WTC11 (cell line): ENCODE data around the gene ADAM12. TPM values are rescaled to one million over a fixed set of nuclear protein-coding genes. Genes with fewer than 3 reads are reported as not detected.

ENCODE experiments used
- ATAC-seq: fragments of 200-7000 bp; cut with Tn5 transposase; 2 replicates; pipeline ENCODE4 v1.10.0; 2021; ENCODE audit warnings: mild to moderate bottlenecking, moderate library complexity
- CTCF ChIA-PET: fragments of 300-600 bp; sonication (Branson Sonifier 250); formaldehyde crosslinking; loops from one replicate; lab custom pipeline; 2021; ENCODE audit warnings: antibody characterized with exemption; lab: Charles Lee
- POLR2A ChIA-PET: fragments of 350-600 bp; sonication (Branson Sonifier 250); formaldehyde crosslinking; loops from one replicate; lab custom pipeline; 2021; ENCODE audit warnings: antibody characterized with exemption; lab: Charles Lee
- DNase-seq: peaks from one replicate; pipeline ENCODE4 v3.0.0; 2021; ENCODE audit warnings: low spot score
- H3K27ac Mint-ChIP-seq: 2 replicates; pipeline ENCODE4 v1.8.0; 2021; ENCODE audit warnings: mixed read lengths
- H3K27me3 Mint-ChIP-seq: 2 replicates; pipeline ENCODE4 v1.8.0; 2021; ENCODE audit warnings: low read depth, mild to moderate bottlenecking, moderate library complexity, mixed read lengths
- H3K36me3 Mint-ChIP-seq: 2 replicates; pipeline ENCODE4 v1.8.0; 2021; ENCODE audit warnings: mixed read lengths
- H3K4me1 Mint-ChIP-seq: 2 replicates; pipeline ENCODE4 v1.8.0; 2022; ENCODE audit warnings: mixed read lengths
- H3K4me3 Mint-ChIP-seq: 2 replicates; pipeline ENCODE4 v1.8.0; 2021; ENCODE audit warnings: mild to moderate bottlenecking, moderate library complexity, mixed read lengths
- H3K9me3 Mint-ChIP-seq: 2 replicates; pipeline ENCODE4 v1.8.0; 2021; ENCODE audit warnings: mixed read lengths
- CREB1 ChIP-seq: sonication (generic); formaldehyde crosslinking; IDR thresholded peaks from 2 replicates; pipeline ENCODE4 v1.8.0; 2023; ENCODE audit warnings: mild to moderate bottlenecking, missing genetic modification reagents
- FOXP1 ChIP-seq: sonication (generic); formaldehyde crosslinking; IDR thresholded peaks from 2 replicates; pipeline ENCODE4 v1.8.0; 2022; ENCODE audit warnings: missing genetic modification reagents, mild to moderate bottlenecking, moderate library complexity, borderline replicate concordance
- GRHL2 ChIP-seq: fragments of 250-450 bp; sonication (Bioruptor Pico); IDR thresholded peaks from 2 replicates; pipeline ENCODE4 v1.8.0; 2022; ENCODE audit warnings: mild to moderate bottlenecking, moderate library complexity; ENCODE audit not compliant: insufficient replicate concordance, severe bottlenecking
- IRF2 ChIP-seq: sonication (generic); formaldehyde crosslinking; IDR thresholded peaks from 2 replicates; pipeline ENCODE4 v1.8.0; 2022; ENCODE audit warnings: low read depth, missing genetic modification reagents, borderline replicate concordance
- JUN ChIP-seq: sonication (generic); formaldehyde crosslinking; IDR thresholded peaks from 2 replicates; pipeline ENCODE4 v1.8.0; 2023; ENCODE audit warnings: mild to moderate bottlenecking, missing genetic modification reagents
- NR2C2 ChIP-seq: sonication (generic); formaldehyde crosslinking; IDR thresholded peaks from 2 replicates; pipeline ENCODE4 v1.8.0; 2022; ENCODE audit warnings: mild to moderate bottlenecking, missing genetic modification reagents
- ZBTB21 ChIP-seq: sonication (generic); formaldehyde crosslinking; IDR thresholded peaks from 2 replicates; pipeline ENCODE4 v1.8.1; 2023; ENCODE audit warnings: mild to moderate bottlenecking, missing genetic modification reagents, borderline replicate concordance
- ZNF219 ChIP-seq: sonication (generic); formaldehyde crosslinking; IDR thresholded peaks from 2 replicates; pipeline ENCODE4 v1.8.0; 2023; ENCODE audit warnings: missing genetic modification reagents, mild to moderate bottlenecking, borderline replicate concordance
- ZNF396 ChIP-seq: fragments of 250-450 bp; sonication (Bioruptor Pico); IDR thresholded peaks from 2 replicates; pipeline ENCODE4 v1.8.0; 2021; ENCODE audit warnings: mild to moderate bottlenecking, moderate library complexity, borderline replicate concordance
- ZNF423 ChIP-seq: fragments of 250-450 bp; sonication (Bioruptor Pico); IDR thresholded peaks from 2 replicates; pipeline ENCODE4 v2.1.2; 2022; ENCODE audit warnings: mild to moderate bottlenecking, moderate library complexity
- total RNA-seq: library from RNA; stranded (reverse); gene quantifications from 3 replicates; pipeline ENCODE4 v1.2.3, GENCODE V29; 2021
- TF ChIP-seq, protein P1 (sequence below): fragments of 250-450 bp; sonication (Bioruptor Pico); IDR thresholded peaks from 2 replicates; pipeline ENCODE4 v1.9.0; 2021; ENCODE audit warnings: mild to moderate bottlenecking, borderline replicate concordance
- TF ChIP-seq, protein P2 (sequence below): sonication (generic); formaldehyde crosslinking; IDR thresholded peaks from 2 replicates; pipeline ENCODE4 v1.8.1; 2023; ENCODE audit warnings: mild to moderate bottlenecking, missing genetic modification reagents, borderline replicate concordance
- TF ChIP-seq, protein P3 (sequence below): sonication (generic); formaldehyde crosslinking; IDR thresholded peaks from 2 replicates; pipeline ENCODE4 v1.8.0; 2023; ENCODE audit warnings: mild to moderate bottlenecking, missing genetic modification reagents
- TF ChIP-seq, protein P4 (sequence below): fragments of 250-450 bp; sonication (Bioruptor Pico); IDR thresholded peaks from 2 replicates; pipeline ENCODE4 v1.9.0; 2021; ENCODE audit warnings: mild to moderate bottlenecking
- TF ChIP-seq, protein P5 (sequence below): sonication (generic); formaldehyde crosslinking; IDR thresholded peaks from 2 replicates; pipeline ENCODE4 v1.8.0; 2022; ENCODE audit warnings: mild to moderate bottlenecking, missing genetic modification reagents

ADAM12 gene
- total RNA-seq, 1 experiment from 2014 or later = 0.22 TPM

DNA sequence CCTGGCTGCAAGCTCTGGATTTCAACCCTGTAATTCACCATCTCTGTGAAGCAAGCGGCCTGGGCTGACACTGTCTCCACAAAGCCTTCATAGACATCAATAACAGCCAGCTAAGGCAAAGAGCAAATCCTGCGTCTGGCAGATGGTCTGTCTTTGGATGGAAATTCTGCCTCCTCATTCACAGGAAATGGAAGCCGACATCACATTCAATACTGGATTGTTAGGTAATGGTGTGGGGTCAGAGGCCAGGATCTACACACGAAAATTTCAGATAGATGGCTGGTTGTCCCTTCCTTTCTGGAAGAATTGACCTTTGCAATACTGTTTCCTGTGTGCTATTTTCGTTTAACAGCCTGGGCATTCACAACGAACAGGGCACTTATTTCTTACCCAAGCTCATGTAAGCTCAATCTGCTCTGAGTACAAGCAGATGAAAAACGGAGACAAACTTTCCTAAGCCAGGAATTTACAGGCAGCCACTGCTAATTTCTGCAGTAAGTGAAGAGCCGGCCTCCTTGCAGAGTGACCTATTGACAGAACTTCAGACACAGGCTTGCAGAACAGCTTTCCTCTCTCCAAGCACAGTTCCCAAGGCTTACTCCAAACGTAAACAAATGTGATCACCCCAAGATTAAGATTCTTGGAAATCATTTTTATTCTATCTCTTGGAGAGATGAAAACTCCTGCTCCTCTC, 3.1 kb upstream of the ADAM12 start:
- DNase-seq (no peak), ATAC-seq (no peak)
- peaks cover 43% of the 10 kb centered on the region for H3K27me3 Mint-ChIP-seq
- no peak overlapping the region for H3K4me3 Mint-ChIP-seq
- CTCF ChIA-PET = no interaction called here
- peaks cover 17% of the 10 kb centered on the region for H3K4me1 Mint-ChIP-seq
- peaks cover 3% of the 10 kb centered on the region; the same call in 1 of the 2 replicates for H3K9me3 Mint-ChIP-seq
- H3K36me3 Mint-ChIP-seq = no peaks in the 10 kb centered on the region
- no peak overlapping the region for H3K27ac Mint-ChIP-seq
- TF ChIP-seq ZNF423 (CRISPR knock-in tag) = no peak
- no peak for TF ChIP-seq ZNF219 (CRISPR knock-in tag)
- TF ChIP-seq, protein P1, sequence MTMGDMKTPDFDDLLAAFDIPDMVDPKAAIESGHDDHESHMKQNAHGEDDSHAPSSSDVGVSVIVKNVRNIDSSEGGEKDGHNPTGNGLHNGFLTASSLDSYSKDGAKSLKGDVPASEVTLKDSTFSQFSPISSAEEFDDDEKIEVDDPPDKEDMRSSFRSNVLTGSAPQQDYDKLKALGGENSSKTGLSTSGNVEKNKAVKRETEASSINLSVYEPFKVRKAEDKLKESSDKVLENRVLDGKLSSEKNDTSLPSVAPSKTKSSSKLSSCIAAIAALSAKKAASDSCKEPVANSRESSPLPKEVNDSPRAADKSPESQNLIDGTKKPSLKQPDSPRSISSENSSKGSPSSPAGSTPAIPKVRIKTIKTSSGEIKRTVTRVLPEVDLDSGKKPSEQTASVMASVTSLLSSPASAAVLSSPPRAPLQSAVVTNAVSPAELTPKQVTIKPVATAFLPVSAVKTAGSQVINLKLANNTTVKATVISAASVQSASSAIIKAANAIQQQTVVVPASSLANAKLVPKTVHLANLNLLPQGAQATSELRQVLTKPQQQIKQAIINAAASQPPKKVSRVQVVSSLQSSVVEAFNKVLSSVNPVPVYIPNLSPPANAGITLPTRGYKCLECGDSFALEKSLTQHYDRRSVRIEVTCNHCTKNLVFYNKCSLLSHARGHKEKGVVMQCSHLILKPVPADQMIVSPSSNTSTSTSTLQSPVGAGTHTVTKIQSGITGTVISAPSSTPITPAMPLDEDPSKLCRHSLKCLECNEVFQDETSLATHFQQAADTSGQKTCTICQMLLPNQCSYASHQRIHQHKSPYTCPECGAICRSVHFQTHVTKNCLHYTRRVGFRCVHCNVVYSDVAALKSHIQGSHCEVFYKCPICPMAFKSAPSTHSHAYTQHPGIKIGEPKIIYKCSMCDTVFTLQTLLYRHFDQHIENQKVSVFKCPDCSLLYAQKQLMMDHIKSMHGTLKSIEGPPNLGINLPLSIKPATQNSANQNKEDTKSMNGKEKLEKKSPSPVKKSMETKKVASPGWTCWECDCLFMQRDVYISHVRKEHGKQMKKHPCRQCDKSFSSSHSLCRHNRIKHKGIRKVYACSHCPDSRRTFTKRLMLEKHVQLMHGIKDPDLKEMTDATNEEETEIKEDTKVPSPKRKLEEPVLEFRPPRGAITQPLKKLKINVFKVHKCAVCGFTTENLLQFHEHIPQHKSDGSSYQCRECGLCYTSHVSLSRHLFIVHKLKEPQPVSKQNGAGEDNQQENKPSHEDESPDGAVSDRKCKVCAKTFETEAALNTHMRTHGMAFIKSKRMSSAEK (CRISPR knock-in tag) = no peak
- TF ChIP-seq, protein P2, sequence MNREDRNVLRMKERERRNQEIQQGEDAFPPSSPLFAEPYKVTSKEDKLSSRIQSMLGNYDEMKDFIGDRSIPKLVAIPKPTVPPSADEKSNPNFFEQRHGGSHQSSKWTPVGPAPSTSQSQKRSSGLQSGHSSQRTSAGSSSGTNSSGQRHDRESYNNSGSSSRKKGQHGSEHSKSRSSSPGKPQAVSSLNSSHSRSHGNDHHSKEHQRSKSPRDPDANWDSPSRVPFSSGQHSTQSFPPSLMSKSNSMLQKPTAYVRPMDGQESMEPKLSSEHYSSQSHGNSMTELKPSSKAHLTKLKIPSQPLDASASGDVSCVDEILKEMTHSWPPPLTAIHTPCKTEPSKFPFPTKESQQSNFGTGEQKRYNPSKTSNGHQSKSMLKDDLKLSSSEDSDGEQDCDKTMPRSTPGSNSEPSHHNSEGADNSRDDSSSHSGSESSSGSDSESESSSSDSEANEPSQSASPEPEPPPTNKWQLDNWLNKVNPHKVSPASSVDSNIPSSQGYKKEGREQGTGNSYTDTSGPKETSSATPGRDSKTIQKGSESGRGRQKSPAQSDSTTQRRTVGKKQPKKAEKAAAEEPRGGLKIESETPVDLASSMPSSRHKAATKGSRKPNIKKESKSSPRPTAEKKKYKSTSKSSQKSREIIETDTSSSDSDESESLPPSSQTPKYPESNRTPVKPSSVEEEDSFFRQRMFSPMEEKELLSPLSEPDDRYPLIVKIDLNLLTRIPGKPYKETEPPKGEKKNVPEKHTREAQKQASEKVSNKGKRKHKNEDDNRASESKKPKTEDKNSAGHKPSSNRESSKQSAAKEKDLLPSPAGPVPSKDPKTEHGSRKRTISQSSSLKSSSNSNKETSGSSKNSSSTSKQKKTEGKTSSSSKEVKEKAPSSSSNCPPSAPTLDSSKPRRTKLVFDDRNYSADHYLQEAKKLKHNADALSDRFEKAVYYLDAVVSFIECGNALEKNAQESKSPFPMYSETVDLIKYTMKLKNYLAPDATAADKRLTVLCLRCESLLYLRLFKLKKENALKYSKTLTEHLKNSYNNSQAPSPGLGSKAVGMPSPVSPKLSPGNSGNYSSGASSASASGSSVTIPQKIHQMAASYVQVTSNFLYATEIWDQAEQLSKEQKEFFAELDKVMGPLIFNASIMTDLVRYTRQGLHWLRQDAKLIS (CRISPR knock-in tag) = no peak
- no peak for TF ChIP-seq ZBTB21 (CRISPR knock-in tag)
- TF ChIP-seq, protein P3, sequence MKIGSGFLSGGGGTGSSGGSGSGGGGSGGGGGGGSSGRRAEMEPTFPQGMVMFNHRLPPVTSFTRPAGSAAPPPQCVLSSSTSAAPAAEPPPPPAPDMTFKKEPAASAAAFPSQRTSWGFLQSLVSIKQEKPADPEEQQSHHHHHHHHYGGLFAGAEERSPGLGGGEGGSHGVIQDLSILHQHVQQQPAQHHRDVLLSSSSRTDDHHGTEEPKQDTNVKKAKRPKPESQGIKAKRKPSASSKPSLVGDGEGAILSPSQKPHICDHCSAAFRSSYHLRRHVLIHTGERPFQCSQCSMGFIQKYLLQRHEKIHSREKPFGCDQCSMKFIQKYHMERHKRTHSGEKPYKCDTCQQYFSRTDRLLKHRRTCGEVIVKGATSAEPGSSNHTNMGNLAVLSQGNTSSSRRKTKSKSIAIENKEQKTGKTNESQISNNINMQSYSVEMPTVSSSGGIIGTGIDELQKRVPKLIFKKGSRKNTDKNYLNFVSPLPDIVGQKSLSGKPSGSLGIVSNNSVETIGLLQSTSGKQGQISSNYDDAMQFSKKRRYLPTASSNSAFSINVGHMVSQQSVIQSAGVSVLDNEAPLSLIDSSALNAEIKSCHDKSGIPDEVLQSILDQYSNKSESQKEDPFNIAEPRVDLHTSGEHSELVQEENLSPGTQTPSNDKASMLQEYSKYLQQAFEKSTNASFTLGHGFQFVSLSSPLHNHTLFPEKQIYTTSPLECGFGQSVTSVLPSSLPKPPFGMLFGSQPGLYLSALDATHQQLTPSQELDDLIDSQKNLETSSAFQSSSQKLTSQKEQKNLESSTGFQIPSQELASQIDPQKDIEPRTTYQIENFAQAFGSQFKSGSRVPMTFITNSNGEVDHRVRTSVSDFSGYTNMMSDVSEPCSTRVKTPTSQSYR (CRISPR knock-in tag) = no peak
- no peak for TF ChIP-seq CREB1 (CRISPR knock-in tag)
- no peak for TF ChIP-seq JUN
- TF ChIP-seq, protein P4, sequence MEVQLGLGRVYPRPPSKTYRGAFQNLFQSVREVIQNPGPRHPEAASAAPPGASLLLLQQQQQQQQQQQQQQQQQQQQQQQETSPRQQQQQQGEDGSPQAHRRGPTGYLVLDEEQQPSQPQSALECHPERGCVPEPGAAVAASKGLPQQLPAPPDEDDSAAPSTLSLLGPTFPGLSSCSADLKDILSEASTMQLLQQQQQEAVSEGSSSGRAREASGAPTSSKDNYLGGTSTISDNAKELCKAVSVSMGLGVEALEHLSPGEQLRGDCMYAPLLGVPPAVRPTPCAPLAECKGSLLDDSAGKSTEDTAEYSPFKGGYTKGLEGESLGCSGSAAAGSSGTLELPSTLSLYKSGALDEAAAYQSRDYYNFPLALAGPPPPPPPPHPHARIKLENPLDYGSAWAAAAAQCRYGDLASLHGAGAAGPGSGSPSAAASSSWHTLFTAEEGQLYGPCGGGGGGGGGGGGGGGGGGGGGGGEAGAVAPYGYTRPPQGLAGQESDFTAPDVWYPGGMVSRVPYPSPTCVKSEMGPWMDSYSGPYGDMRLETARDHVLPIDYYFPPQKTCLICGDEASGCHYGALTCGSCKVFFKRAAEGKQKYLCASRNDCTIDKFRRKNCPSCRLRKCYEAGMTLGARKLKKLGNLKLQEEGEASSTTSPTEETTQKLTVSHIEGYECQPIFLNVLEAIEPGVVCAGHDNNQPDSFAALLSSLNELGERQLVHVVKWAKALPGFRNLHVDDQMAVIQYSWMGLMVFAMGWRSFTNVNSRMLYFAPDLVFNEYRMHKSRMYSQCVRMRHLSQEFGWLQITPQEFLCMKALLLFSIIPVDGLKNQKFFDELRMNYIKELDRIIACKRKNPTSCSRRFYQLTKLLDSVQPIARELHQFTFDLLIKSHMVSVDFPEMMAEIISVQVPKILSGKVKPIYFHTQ (CRISPR knock-in tag) = no peak
- no peak for TF ChIP-seq IRF2 (CRISPR knock-in tag)
- no peak for TF ChIP-seq NR2C2 (CRISPR knock-in tag)
- no peak for TF ChIP-seq GRHL2 (CRISPR knock-in tag)
- no peak for TF ChIP-seq FOXP1 (CRISPR knock-in tag)
- no peak for TF ChIP-seq ZNF396 (CRISPR knock-in tag)
- TF ChIP-seq, protein P5, sequence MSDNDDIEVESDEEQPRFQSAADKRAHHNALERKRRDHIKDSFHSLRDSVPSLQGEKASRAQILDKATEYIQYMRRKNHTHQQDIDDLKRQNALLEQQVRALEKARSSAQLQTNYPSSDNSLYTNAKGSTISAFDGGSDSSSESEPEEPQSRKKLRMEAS (CRISPR knock-in tag) = no peak
- POLR2A ChIA-PET = no interaction called here
